Stomach smooth muscle (tissue), 2 donors: ENCODE results near the gene ING5.
"Not testable (repeated sequence)": the region's sequence is repeated elsewhere in the genome, so short reads cannot be mapped to it uniquely, and the experiment has no call there.

ENCODE experiments used
- H3K27ac ChIP-seq: one replicate; pipeline ENCODE4 v1.7.0; 2013; ENCODE audit warnings: mild to moderate bottlenecking, low read length, inconsistent platforms
- H3K27me3 ChIP-seq, 2 donors: one replicate each; pipeline ENCODE4 v1.7.0; 2013; ENCODE audit warnings: low read length in 2 of 2; ENCODE audit not compliant: insufficient read depth in 2 of 2, control insufficient read depth in 1 of 2
- H3K36me3 ChIP-seq, 2 donors: one replicate each; pipeline ENCODE4 v1.7.0; 2013; ENCODE audit warnings: low read length in 2 of 2; ENCODE audit not compliant: control insufficient read depth in 2 of 2, insufficient read depth in 2 of 2
- H3K4me1 ChIP-seq: one replicate; pipeline ENCODE4 v1.7.0; 2013; ENCODE audit warnings: low read length; ENCODE audit not compliant: control insufficient read depth, insufficient read depth
- H3K4me3 ChIP-seq, 2 donors: one replicate each; pipeline ENCODE4 v1.7.0; 2013; ENCODE audit warnings: low read length in 2 of 2
- H3K9ac ChIP-seq, 2 donors: one replicate each; pipeline ENCODE4 v1.7.0; 2013; ENCODE audit warnings: low read length in 2 of 2, mild to moderate bottlenecking in 1 of 2
- H3K9me3 ChIP-seq, 2 donors: one replicate each; pipeline ENCODE4 v1.7.0; 2013; ENCODE audit warnings: low read length in 2 of 2; ENCODE audit not compliant: control insufficient read depth in 2 of 2
- donor health status: healthy.
- donor health status: Pancreatic carcinoma.

ING5 gene

DNA sequence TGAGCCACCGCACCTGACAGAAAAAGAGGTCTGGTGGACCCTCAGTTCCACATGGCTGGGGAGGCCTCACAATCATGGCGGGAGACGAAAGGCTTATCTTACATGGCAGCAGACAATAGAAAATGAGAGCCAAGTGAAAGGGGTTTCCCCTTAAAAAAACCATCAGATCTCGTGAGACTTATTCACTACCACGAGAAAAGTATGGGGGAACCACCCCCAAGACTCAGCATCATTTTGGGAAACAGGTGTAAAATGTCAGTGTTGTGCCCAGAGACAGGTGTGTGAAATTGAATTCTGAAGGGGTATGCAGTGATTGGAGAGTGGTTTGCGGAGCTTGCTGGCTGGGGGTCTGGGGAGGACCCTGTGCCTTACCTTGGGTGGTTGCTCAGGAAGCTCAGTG, 28.0 kb downstream of the ING5 start:
- peaks cover 10% of the 10 kb centered on the region for H3K4me1 ChIP-seq
- H3K36me3 ChIP-seq = peaks cover 0 to 2% of the 10 kb centered on the region in 2 donors
- no peaks in the 10 kb centered on the region for H3K9me3 ChIP-seq
- no peak overlapping the region for H3K27ac ChIP-seq
- no peak overlapping the region for H3K9ac ChIP-seq
- no peaks in the 10 kb centered on the region for H3K27me3 ChIP-seq
- no peak overlapping the region for H3K4me3 ChIP-seq

DNA sequence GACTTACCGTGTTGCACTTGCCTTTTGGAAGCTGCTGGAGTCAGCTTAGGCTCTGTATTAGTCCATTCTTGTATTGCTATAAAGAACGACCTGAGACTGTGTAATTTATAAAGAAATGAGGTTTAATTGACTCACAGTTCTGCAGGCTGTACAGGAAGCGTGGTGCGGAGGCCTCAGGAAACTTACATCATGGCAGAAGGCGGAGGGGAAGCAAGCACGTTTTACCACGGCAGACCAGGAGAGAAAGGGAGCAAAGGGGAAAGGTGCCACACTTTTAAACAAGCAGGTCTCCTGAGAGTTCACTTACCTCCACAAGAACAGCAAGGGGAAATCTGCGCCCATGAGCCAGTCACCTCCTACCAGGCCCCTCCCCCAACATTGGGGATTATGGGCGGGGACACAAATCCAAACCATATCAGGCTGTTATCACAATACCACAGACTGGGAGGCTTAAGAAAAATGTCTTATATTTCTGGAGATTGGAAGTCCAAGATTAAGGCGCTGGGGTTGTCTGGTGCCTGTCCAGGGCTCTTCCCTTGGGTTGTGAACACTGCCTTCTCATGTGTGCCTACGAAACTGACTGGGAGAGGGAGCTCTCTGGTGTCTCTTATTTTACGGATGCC, 28.9 kb downstream of the ING5 start:
- peaks cover 19% of the 10 kb centered on the region for H3K4me1 ChIP-seq
- H3K36me3 ChIP-seq = peaks cover 0 to 1% of the 10 kb centered on the region in 2 donors
- H3K9me3 ChIP-seq = no peaks in the 10 kb centered on the region
- no peaks in the 10 kb centered on the region for H3K27me3 ChIP-seq
- H3K9ac ChIP-seq = no peak overlapping the region
- H3K4me3 ChIP-seq = no peak overlapping the region
- H3K27ac ChIP-seq = no peak overlapping the region

DNA sequence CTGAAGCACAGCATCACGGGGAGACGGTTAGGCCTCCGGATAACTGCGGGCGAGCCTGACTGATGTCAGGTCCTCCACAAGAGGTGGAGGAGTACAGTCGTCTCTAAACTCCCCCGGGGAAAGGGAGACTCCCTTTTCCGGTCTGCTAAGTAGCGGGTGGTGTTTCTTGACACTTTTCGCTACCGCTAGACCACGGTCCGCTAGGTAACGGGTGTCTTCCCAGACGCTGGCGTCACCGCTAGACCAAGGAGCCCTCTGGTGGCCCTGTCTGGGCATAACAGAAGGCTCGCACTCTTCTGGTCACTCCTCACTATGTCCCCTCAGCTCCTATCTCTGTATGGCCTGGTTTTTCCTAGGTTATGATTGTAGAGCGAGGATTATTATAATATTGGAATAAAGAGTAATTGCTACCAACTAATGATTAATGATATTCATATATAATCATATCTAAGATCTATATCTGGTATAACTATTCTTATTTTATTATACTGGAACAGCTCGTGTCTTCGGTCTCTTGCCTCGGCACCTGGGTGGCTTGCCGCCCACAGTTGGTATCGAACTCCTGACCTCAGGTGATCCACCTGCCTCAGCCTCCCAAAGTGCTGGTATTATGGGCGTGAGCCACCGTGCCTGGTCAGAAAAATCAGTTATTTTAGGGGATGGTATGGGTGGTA, 30.8 kb downstream of the ING5 start:
- not testable (repeated sequence) for H3K9me3 ChIP-seq, H3K27me3 ChIP-seq, H3K4me3 ChIP-seq, H3K27ac ChIP-seq, H3K36me3 ChIP-seq
- Histone ChIP-seq H3K9ac (peak overlapping the region in 1 of 2 donors; percentile 32), H3K4me1 (peaks cover 20% of the 10 kb centered on the region)

DNA sequence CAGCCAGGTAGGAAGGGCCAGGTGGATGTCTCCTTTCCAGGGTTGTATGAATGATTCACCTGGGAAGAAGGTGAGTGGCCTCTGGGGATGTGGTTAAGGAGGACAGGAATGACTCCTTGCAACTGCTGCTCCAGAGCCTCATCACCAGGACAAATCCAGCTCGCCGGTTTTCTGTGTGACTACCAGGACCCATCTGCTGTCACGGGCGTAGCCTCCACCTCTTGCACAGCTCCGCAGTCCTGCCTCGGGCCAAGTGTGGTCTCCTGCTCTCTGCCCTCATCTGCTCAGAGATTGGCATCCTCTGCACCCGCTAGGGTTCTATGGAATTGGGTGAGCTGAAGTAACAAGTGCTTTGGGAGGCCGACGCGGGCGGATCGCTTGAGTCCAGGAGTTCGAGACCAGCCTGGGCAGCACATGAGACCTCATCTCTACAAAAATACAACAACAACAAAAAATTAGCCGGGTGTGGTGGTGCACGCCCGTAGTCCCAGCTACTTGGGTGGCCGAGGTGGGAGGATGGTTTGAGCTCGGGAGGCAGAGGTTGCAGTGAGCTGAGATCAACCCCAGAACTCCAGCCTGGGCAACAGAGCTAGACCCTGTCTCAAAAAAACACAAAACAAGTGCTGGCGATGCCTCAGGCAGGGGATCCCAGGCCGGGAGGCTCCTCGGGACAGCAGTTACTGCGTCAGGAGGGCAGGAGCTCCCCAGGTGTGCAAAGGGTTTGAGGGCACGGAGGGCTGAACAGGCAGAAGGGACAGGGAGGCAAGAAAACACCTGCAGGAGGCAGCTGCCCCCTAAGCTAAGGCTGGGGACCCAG, 31.8 kb downstream of the ING5 start:
- H3K36me3 ChIP-seq = peaks cover 3% of the 10 kb centered on the region in 2 donors
- H3K27ac ChIP-seq = no peak overlapping the region
- H3K4me1 ChIP-seq = peaks cover 17% of the 10 kb centered on the region
- H3K27me3 ChIP-seq = no peaks in the 10 kb centered on the region
- peak overlapping the region; percentile 40 to 90 for H3K4me3 ChIP-seq
- peak overlapping the region; percentile 21 to 64 for H3K9ac ChIP-seq
- H3K9me3 ChIP-seq = no peaks in the 10 kb centered on the region

DNA sequence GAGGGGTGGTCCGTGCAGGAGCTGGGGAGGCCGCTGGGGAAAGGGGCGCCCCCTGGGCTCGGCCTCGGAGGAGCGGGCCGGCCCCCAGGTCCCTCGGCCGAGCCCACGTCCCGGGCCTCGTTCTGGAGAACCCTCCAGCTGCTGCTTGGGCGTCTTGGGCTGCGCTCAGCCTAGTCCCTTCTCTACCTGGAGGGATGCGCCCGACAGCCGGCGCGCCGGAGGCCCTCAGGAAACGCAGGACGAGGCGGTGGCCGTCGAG, 32.3 kb downstream of the ING5 start:
- H3K4me3 ChIP-seq = peak overlapping the region; percentile 40 to 90
- peak overlapping the region; percentile 21 to 64 for H3K9ac ChIP-seq
- peaks cover 17% of the 10 kb centered on the region for H3K4me1 ChIP-seq

DNA sequence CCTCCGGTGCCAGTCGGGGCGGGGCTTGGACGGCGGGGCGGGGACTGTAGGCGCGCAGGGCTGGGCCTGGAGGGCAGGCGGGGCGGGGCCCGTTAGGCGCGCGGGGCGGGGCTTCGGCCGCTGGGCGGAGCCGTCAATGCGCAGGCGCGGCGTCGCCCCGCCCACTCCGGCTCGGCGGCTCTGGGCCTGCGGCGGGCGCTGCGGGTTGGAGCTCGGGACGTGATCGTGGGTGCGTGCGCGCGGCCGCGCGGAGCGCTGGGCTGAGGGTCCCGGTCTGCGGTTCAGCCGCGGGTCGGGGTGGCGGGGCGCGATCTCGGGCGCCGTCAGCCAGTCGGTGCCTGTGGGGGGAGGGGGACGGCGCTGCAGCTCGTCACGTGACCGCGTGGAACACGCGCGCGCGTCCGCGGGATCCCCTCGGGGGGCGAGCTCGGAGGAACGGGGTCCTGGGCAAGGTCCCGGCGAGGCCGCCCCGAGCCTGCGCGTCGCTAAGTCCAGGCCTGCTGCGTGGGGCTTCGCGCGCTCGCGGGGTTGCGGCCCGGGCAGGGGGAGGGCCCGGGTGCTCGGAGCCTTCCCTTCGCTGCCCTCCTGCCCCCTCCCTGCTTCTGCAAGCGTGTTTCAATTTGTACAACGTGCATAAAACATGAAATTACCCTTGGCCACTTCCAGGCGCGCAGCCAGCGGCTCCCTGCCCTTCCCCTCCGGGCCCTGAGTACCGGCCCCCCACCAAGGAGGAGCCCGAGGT, 32.8 kb downstream of the ING5 start, which contains the start of gene D2HGDH:
D2HGDH (plus strand) TSS at position 164 of the 742 bp plus-strand sequence. CDS start 595 bp downstream, outside the sequence.
- peak within 1 kb of the TSS; percentile 64 to 71 for H3K9ac ChIP-seq
- peaks cover 17% of the 10 kb centered on the region for H3K4me1 ChIP-seq
- H3K36me3 ChIP-seq = peaks cover 3% of the 10 kb centered on the region in 2 donors
- no peaks in the 10 kb centered on the region for H3K9me3 ChIP-seq
- H3K4me3 ChIP-seq = peak within 1 kb of the TSS; percentile 79 to 90
- peak within 1 kb of the TSS; percentile 60 for H3K27ac ChIP-seq
- no peaks in the 10 kb centered on the region for H3K27me3 ChIP-seq

More for the DNA sequence above, 32.3 kb downstream of the ING5 start:
- H3K9me3 ChIP-seq = no peaks in the 10 kb centered on the region
- H3K36me3 ChIP-seq = peaks cover 3% of the 10 kb centered on the region in 2 donors
- H3K27ac ChIP-seq = no peak overlapping the region
- H3K27me3 ChIP-seq = no peaks in the 10 kb centered on the region

DNA sequence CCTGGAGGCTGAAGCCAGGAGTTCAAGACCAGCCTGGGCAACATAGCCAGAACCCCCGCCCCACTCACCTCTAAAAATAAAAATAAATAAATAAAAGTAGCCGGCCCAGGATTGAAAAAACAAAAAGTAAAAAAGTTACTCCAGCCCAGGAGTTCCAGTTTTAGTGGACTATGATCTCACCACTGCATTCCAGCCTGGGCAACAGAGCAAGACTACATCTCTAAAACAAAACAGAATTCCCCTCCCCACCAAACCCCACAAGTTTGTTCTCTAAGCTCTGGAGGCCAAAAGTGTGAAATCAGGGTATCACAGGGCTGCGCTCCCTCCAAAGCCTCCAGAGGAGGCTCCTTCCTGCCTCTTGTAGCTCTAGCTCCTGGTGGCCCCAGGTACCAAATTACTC, 34.3 kb downstream of the ING5 start:
- H3K9ac ChIP-seq = no peak overlapping the region
- no peaks in the 10 kb centered on the region for H3K9me3 ChIP-seq
- no peaks in the 10 kb centered on the region for H3K27me3 ChIP-seq
- peaks cover 17% of the 10 kb centered on the region for H3K4me1 ChIP-seq
- no peak overlapping the region for H3K4me3 ChIP-seq
- peaks cover 3% of the 10 kb centered on the region in 2 donors for H3K36me3 ChIP-seq
- no peak overlapping the region for H3K27ac ChIP-seq

DNA sequence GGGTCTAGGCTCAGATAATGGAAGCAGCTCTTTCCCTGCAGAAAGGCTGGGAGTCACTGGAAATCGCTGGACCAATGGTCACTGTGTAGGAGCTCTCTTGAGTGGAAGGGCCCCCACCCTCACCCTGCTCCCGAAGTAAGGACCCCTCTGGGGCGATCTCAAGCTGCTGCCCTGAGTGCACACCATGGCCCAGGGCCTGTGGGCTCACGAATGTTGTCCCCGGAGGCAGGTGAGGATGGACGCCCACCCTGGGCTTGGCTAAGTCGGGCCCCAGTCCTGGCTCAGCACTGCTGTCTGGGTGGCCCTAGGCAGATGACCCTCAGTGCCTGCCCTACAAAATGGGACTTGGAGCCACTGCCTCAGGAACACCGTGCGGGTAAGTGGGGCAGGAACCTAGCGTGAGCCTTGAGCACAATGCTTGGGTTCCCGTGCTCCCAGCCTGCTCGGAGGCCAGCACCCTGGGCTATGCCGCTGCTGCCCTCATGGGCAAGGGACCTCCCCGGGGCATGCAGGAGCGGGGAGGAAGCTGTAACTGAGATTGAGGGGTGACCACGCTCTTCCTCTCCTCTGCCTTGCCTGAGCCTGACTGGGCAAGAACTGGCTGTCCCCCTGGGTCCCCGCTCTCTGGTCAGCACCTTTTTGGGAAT, 36.3 kb downstream of the ING5 start:
- Histone ChIP-seq H3K4me1 (peaks cover 17% of the 10 kb centered on the region), H3K36me3 (peaks cover 3% of the 10 kb centered on the region in 2 donors), H3K27ac (no peak overlapping the region), H3K9ac (no peak overlapping the region), H3K27me3 (no peaks in the 10 kb centered on the region), H3K9me3 (no peaks in the 10 kb centered on the region), H3K4me3 (no peak overlapping the region)

DNA sequence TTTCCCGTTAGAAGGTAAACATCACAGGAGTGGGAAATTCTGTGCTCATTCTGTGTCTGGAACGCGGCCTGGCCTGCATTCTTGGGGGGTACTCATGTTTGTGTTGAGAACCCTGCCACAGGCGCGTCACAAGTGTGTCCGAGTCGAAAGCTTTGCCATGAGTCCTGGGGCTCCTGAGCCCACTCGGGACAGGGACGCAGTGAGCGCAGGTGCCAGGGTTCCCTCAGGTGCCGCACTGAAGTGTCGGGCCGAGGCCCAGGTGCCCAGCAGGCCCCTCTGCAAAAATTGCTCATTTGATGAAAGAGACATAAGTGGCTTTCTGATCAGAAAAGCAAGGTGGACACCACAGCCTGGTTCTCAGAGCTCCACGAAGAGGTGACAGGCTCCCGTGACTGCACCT, 37.3 kb downstream of the ING5 start:
- Histone ChIP-seq H3K36me3 (peaks cover 3 to 9% of the 10 kb centered on the region in 2 donors), H3K4me3 (no peak overlapping the region), H3K27me3 (no peaks in the 10 kb centered on the region), H3K9ac (no peak overlapping the region), H3K9me3 (no peaks in the 10 kb centered on the region), H3K27ac (no peak overlapping the region), H3K4me1 (peaks cover 10% of the 10 kb centered on the region)

DNA sequence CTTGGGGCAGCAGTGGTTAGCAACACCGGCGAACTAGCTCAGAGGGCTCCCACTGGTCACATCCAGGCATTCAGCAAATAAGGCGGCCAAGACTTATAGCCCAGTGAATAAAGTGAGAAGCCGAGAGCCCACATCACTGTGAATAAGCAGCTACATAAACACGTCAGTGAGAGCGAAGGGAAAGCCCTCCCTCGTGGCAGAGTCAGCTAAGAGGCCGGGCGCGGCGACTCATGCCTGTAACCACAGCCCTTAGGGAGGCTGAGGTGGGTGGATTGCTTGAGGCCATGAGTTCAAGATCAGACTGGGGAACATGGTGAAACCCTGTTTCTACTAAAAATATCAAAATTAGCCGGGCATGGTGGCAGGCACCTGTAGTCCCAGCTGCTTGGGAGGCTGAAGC, 37.8 kb downstream of the ING5 start:
- no peak overlapping the region for H3K27ac ChIP-seq
- no peak overlapping the region for H3K4me3 ChIP-seq
- H3K9me3 ChIP-seq = no peaks in the 10 kb centered on the region
- peaks cover 5 to 9% of the 10 kb centered on the region in 2 donors for H3K36me3 ChIP-seq
- no peak overlapping the region for H3K9ac ChIP-seq
- no peaks in the 10 kb centered on the region for H3K27me3 ChIP-seq
- H3K4me1 ChIP-seq = peaks cover 10% of the 10 kb centered on the region
